ENCODE data around the gene ALX4. TPM values are rescaled to one million over a fixed set of nuclear protein-coding genes. Genes with fewer than 3 reads are reported as not detected.

Gene ALX4
- total and polyA plus RNA-seq, 2 of the 8 experiments (the other 6 are each of a cell fraction or from before 2014, with no cell fraction given), result not detected

- Histone ChIP-seq H2BK12ac (ENCODE audit: low read depth, low read length) (no peak overlapping the region), H2AK5ac (ENCODE audit: low read depth, low read length) (no peak overlapping the region)
- no peak for TF ChIP-seq TBP (IDR thresholded peaks at IDR 0.05; ENCODE audit: low read depth, low read length)
- TF ChIP-seq POU5F1 (IDR thresholded peaks at IDR 0.05; ENCODE audit: low read depth, low read length), result no peak
These were observed 15.0 kb upstream of the ALX4 start for GRCh38 chr11:44324749-44325525.

More at GRCh38 chr11:44324749-44325525, 15.0 kb upstream of the ALX4 start:
- H3K9ac ChIP-seq (replicated peaks in 1 of 4; ENCODE audit: extremely low read depth in 1 of 4, low read depth in 3 of 4, low read length in 3 of 4), result no peak overlapping the region
- H4K8ac ChIP-seq (ENCODE audit: extremely low read depth, insufficient read depth, low read length), result no peak overlapping the region
- H3K18ac ChIP-seq (ENCODE audit: extremely low read depth, low read length), result no peak overlapping the region
- no peaks in the 10 kb centered on the region for H3K36me3 ChIP-seq (ENCODE audit: control insufficient read depth in 2 of 4, insufficient read depth in 4 of 4, low read length in 3 of 4)
- H3K14ac ChIP-seq (ENCODE audit: insufficient read length), result no peak overlapping the region
- H3K4me2 ChIP-seq (ENCODE audit: insufficient read depth in 1 of 2, low read depth in 2 of 2, low read length in 2 of 2), result no peak overlapping the region
- peaks cover 3 to 5% of the 10 kb centered on the region in 2 experiments for H4K20me1 ChIP-seq (replicated peaks in 1 of 2; ENCODE audit: control insufficient read depth in 1 of 2, insufficient read depth in 2 of 2, low read length in 2 of 2)
- H3K79me2 ChIP-seq (ENCODE audit: control insufficient read depth in 1 of 2, insufficient read depth in 2 of 2, low read length in 2 of 2), result no peaks in the 10 kb centered on the region
- POLR2A ChIA-PET (ENCODE audit: partially characterized antibody), result interaction anchor here (2.8 kb wide), 1 partner anchor 9 kb away, joined by 10 read pairs; no protein-coding TSS in a partner anchor
- H2BK20ac ChIP-seq (ENCODE audit: low read length), result no peak overlapping the region
- no peak overlapping the region for H2BK5ac ChIP-seq (ENCODE audit: low read depth, low read length)
- H3K4me1 ChIP-seq (replicated peaks in 1 of 4; ENCODE audit: control insufficient read depth in 3 of 4, insufficient read depth in 4 of 4, low read length in 3 of 4), result peaks cover 0 to 8% (median 4%) of the 10 kb centered on the region in 4 experiments; a peak in 5 of 7 replicates
- H3K79me1 ChIP-seq (ENCODE audit: low read depth, low read length), result no peaks in the 10 kb centered on the region
- peaks cover 49 to 93% (median 85%) of the 10 kb centered on the region in 4 experiments for H3K27me3 ChIP-seq (replicated peaks in 1 of 4; ENCODE audit: control insufficient read depth in 3 of 4, extremely low read depth in 1 of 4, insufficient read depth in 3 of 4, low read length in 3 of 4)
- H3K4ac ChIP-seq (replicated peaks; ENCODE audit: insufficient read length, low read depth, low read length), result no peak overlapping the region
- 78% methylated on average over 13 of the region's 13 CpGs; no CpG with 5 or more reads in 1 of the 2 experiments for WGBS, 2 experiments (ENCODE audit: extremely low coverage in 1 of 2, insufficient coverage in 1 of 2, insufficient read length in 1 of 2, insufficient replicate concordance in 2 of 2, low coverage in 1 of 2, low lambda C conversion rate in 2 of 2, missing lambda C conversion rate in 1 of 2)
- no peak overlapping the region for H3K4me3 ChIP-seq (ENCODE audit: extremely low read depth in 1 of 4, insufficient read depth in 2 of 4, low read depth in 3 of 4, low read length in 4 of 4)
- no peak overlapping the region for H3K56ac ChIP-seq (replicated peaks; ENCODE audit: insufficient read length, low read depth, low read length)
- H2BK15ac ChIP-seq (ENCODE audit: low read length), result no peak overlapping the region
- H3K27ac ChIP-seq (ENCODE audit: low read depth, low read length), result no peak overlapping the region
- FAIRE-seq, result no peak
- CTCF ChIA-PET (ENCODE audit: partially characterized antibody), result interaction anchor here (0.6 to 3.7 kb wide), 15 partner anchors 8 to 231 kb away, joined by 3 to 27 read pairs (median 3); no protein-coding TSS in a partner anchor
- no peak overlapping the region for H2AFZ ChIP-seq (ENCODE audit: low read length)
- H3K23me2 ChIP-seq (ENCODE audit: low read depth, low read length), result no peaks in the 10 kb centered on the region; the same call in 1 of the 2 replicates
- no peak for DNase-seq (ENCODE audit: low read depth in 1 of 2, low spot score in 2 of 2)
- no peak overlapping the region for H3K23ac ChIP-seq (ENCODE audit: insufficient read length)
- no peaks in the 10 kb centered on the region for H3K9me3 ChIP-seq (ENCODE audit: insufficient read depth in 2 of 2, low read depth in 1 of 2, low read length in 1 of 2)
- no peak overlapping the region for H4K5ac ChIP-seq (ENCODE audit: insufficient read length, low read depth, low read length)
- no peak overlapping the region for H4K91ac ChIP-seq (replicated peaks; ENCODE audit: insufficient read length, low read length)
- H2BK120ac ChIP-seq (replicated peaks; ENCODE audit: low read depth, low read length), result no peak overlapping the region
